B cell (primary cell): ENCODE data around the gene STEAP1B. TPM values are rescaled to one million over a fixed set of nuclear protein-coding genes. Genes with fewer than 3 reads are reported as not detected.

ENCODE experiments used
- ATAC-seq: fragments of 200-7000 bp; cut with Tn5 transposase; one replicate; pipeline ENCODE4 v1.10.0; 2021; ENCODE audit warnings: low read depth, mild to moderate bottlenecking, moderate number of reproducible peaks, moderate library complexity
- CTCF ChIA-PET: fragments of 350-600 bp; sonication (Branson Sonifier 250); formaldehyde crosslinking; loops from one replicate; lab custom pipeline; 2021; ENCODE audit warnings: antibody characterized with exemption, inconsistent platforms; lab: Charles Lee
- POLR2A ChIA-PET: fragments of 350-600 bp; sonication (Branson Sonifier 250); formaldehyde crosslinking; loops from one replicate; lab custom pipeline; 2021; ENCODE audit warnings: antibody characterized with exemption; lab: Charles Lee
- DNase-seq: peaks from one replicate; pipeline ENCODE4 v3.0.0; 2013
- H2AFZ ChIP-seq: 2 replicates; pipeline ENCODE4 v1.6.1; 2012; ENCODE audit warnings: mild to moderate bottlenecking, low read depth, low read length; ENCODE audit not compliant: insufficient read depth, poor library complexity, severe bottlenecking
- H3K27ac ChIP-seq, 2 donors: 1 replicate in 1 of 2; 2 replicates in 1 of 2; pipeline ENCODE4 v1.5.1; 2012 to 2013; ENCODE audit warnings: low read length in 2 of 2, mild to moderate bottlenecking in 2 of 2, moderate library complexity in 1 of 2
- H3K27me3 ChIP-seq, 4 experiments: fragments of 200-600 bp in 1 of 4; sonication (generic) in 1 of 4; replicated peaks in 1 of 4; 1 replicate in 2 of 4; 2 replicates in 2 of 4; pipeline versions ENCODE4 v1.6.1 to v1.7.0; 2013 to 2016; ENCODE audit warnings: low read length in 3 of 4, mild to moderate bottlenecking in 2 of 4, mixed read lengths in 1 of 4, moderate library complexity in 1 of 4; ENCODE audit not compliant: insufficient read depth in 4 of 4, control insufficient read depth in 3 of 4; ENCODE audit errors: control extremely low read depth in 1 of 4
- H3K36me3 ChIP-seq, 2 experiments: replicated peaks in 1 of 2; 1 replicate in 1 of 2; 2 replicates in 1 of 2; pipeline versions ENCODE4 v1.6.1 to v1.7.1; 2013; ENCODE audit warnings: low read length in 1 of 2; ENCODE audit not compliant: insufficient read depth in 2 of 2, control insufficient read depth in 1 of 2; ENCODE audit errors: control extremely low read depth in 1 of 2, extremely low read depth in 1 of 2
- H3K4me1 ChIP-seq, 2 donors: fragments of 200-600 bp in 1 of 2; sonication (generic) in 1 of 2; 1 replicate in 1 of 2; 2 replicates in 1 of 2; pipeline versions ENCODE4 v1.5.1 to v1.6.1; 2013 to 2017; ENCODE audit warnings: low read length in 2 of 2; ENCODE audit not compliant: control insufficient read depth in 2 of 2, insufficient read depth in 2 of 2
- H3K4me2 ChIP-seq: replicated peaks from 2 replicates; pipeline ENCODE3; 2012; ENCODE audit warnings: mild to moderate bottlenecking, low read depth, low read length; ENCODE audit not compliant: poor library complexity, severe bottlenecking
- H3K4me3 ChIP-seq, 5 experiments: fragments of 200-600 bp in 1 of 5; sonication (generic) in 1 of 5; 1 replicate in 3 of 5; 2 replicates in 2 of 5; pipeline versions ENCODE4 v1.5.1 to v1.7.0; 2011 to 2016; ENCODE audit warnings: low read length in 4 of 5, mild to moderate bottlenecking in 4 of 5, low read depth in 2 of 5, control low read depth in 1 of 5, moderate library complexity in 1 of 5; ENCODE audit not compliant: insufficient read depth in 1 of 5; ENCODE audit errors: control extremely low read depth in 1 of 5, extremely low read depth in 1 of 5
- H3K79me2 ChIP-seq: fragments of 200-600 bp; sonication (generic); one replicate; pipeline ENCODE4 v1.6.0; 2016; ENCODE audit warnings: low read length; ENCODE audit not compliant: control insufficient read depth, insufficient read depth
- H3K9ac ChIP-seq: fragments of 200-600 bp; sonication (generic); 2 replicates; pipeline ENCODE4 v1.6.1; 2017; ENCODE audit warnings: mild to moderate bottlenecking, low read length, moderate library complexity
- H3K9me3 ChIP-seq, 3 donors: one replicate each; pipeline versions ENCODE4 v1.6.1 to v1.7.1; 2013; ENCODE audit warnings: low read length in 2 of 3; ENCODE audit not compliant: control insufficient read depth in 2 of 3, insufficient read depth in 1 of 3; ENCODE audit errors: control extremely low read depth in 1 of 3
- H4K20me1 ChIP-seq: 2 replicates; pipeline ENCODE4 v1.6.0; 2012; ENCODE audit warnings: mild to moderate bottlenecking, low read length; ENCODE audit not compliant: insufficient read depth, control insufficient read depth, poor library complexity, severe bottlenecking
- H3K27ac Mint-ChIP-seq: one replicate; pipeline ENCODE4 v1.8.0; 2021; ENCODE audit warnings: mixed read lengths
- H3K27me3 Mint-ChIP-seq: one replicate; pipeline ENCODE4 v1.8.0; 2021; ENCODE audit warnings: mixed read lengths
- H3K4me1 Mint-ChIP-seq: one replicate; pipeline ENCODE4 v1.8.0; 2021; ENCODE audit warnings: mixed read lengths
- H3K4me3 Mint-ChIP-seq: one replicate; pipeline ENCODE4 v1.8.0; 2021; ENCODE audit warnings: mixed read lengths
- H3K9me3 Mint-ChIP-seq: one replicate; pipeline ENCODE4 v1.8.0; 2022; ENCODE audit warnings: mixed read lengths; ENCODE audit not compliant: insufficient read depth
- CTCF ChIP-seq: fragments of 200-600 bp; IDR thresholded peaks from one replicate; pipeline ENCODE4 v1.8.0; 2022; ENCODE audit warnings: antibody characterized with exemption, mild to moderate bottlenecking
- EZH2 ChIP-seq: IDR thresholded peaks from 2 replicates; pipeline ENCODE4 v1.6.1; 2012; ENCODE audit warnings: borderline replicate concordance, low read depth, mild to moderate bottlenecking, moderate library complexity, low read length; ENCODE audit not compliant: insufficient read depth, poor library complexity, severe bottlenecking
- WGBS: methylation state at CpG from one replicate; pipeline ENCODE4 v1.1.5; 2013; ENCODE audit warnings: missing lambda C conversion rate; ENCODE audit not compliant: insufficient coverage; 5-methylcytosine and 5-hydroxymethylcytosine counted together
- intact Hi-C: fragments of 100-400 bp; cut with micrococcal nuclease; formaldehyde crosslinking; loops from one replicate; pipeline ENCODE4 v1.10.0; 2022
- polyA plus RNA-seq: library from polyadenylated mRNA; depleted of rRNA; stranded (reverse); fragments of >200 nt; gene quantifications from 2 replicates; pipeline ENCODE4 v1.2.3, GENCODE V29; 2012
- total RNA-seq, 2 donors: library from RNA; stranded (reverse); fragments of 120-200 nt in 1 of 2; gene quantifications; 1 replicate in 1 of 2; 2 replicates in 1 of 2; pipeline versions ENCODE4 v1.2.3 to v1.2.4, GENCODE V29; 2013 to 2022

The STEAP1B gene
- total and polyA plus RNA-seq, 2 donors (not counting 1 experiment from before 2014, with no cell fraction given) = 8.8 to 24.7 TPM

GRCh38 chr7:22476824-22477223, 23.2 kb downstream of the STEAP1B start:
- intact Hi-C loops = no loop called here
- Histone ChIP-seq H3K27me3 (no peaks in the 10 kb centered on the region), H3K4me2 (no peak overlapping the region), H3K4me3 (no peak overlapping the region), H3K4me1 (peaks cover 9 to 11% of the 10 kb centered on the region in 2 donors), H3K79me2 (no peaks in the 10 kb centered on the region), H3K9me3 (no peaks in the 10 kb centered on the region), H3K27ac (no peak overlapping the region), H3K36me3 (no peaks in the 10 kb centered on the region), H3K9ac (no peak overlapping the region), H2AFZ (no peak overlapping the region), H4K20me1 (no peaks in the 10 kb centered on the region)
- DNase-seq = no peak
- CTCF ChIA-PET = no interaction called here
- peaks cover 8% of the 10 kb centered on the region for H3K4me1 Mint-ChIP-seq
- no peak for ATAC-seq
- H3K4me3 Mint-ChIP-seq = no peak overlapping the region
- H3K27ac Mint-ChIP-seq = no peak overlapping the region
- 87% methylated on average over 6 of the region's 6 CpGs for WGBS
- H3K9me3 Mint-ChIP-seq = no peaks in the 10 kb centered on the region
- TF ChIP-seq CTCF (no peak), EZH2 (no peak)
- POLR2A ChIA-PET = no interaction called here
- no peaks in the 10 kb centered on the region for H3K27me3 Mint-ChIP-seq

GRCh38 chr7:22474645-22475044, 25.3 kb downstream of the STEAP1B start:
- H3K27ac Mint-ChIP-seq = no peak overlapping the region
- CTCF ChIA-PET = interaction anchor here (0.9 to 1.9 kb wide), 4 partner anchors 21 to 369 kb away, joined by 3 to 10 read pairs (median 4); partner anchors contain the start of gene STEAP1B
- H4K20me1 ChIP-seq = no peaks in the 10 kb centered on the region
- H3K4me1 ChIP-seq = no peaks in the 10 kb centered on the region
- H3K4me3 ChIP-seq = no peak overlapping the region
- DNase-seq (no peak), ATAC-seq (no peak)
- H3K4me3 Mint-ChIP-seq = no peak overlapping the region
- intact Hi-C loops = no loop called here
- no peaks in the 10 kb centered on the region for H3K9me3 Mint-ChIP-seq
- WGBS = 100% methylated on average over 2 of the region's 2 CpGs
- no peaks in the 10 kb centered on the region for H3K4me1 Mint-ChIP-seq
- no peaks in the 10 kb centered on the region for H3K79me2 ChIP-seq
- POLR2A ChIA-PET = no interaction called here
- TF ChIP-seq EZH2 (no peak), CTCF (no peak)
- no peaks in the 10 kb centered on the region for H3K27me3 Mint-ChIP-seq
- H3K27ac ChIP-seq = no peak overlapping the region
- no peaks in the 10 kb centered on the region for H3K27me3 ChIP-seq
- H2AFZ ChIP-seq = no peak overlapping the region
- no peak overlapping the region for H3K9ac ChIP-seq
- no peak overlapping the region for H3K4me2 ChIP-seq
- no peaks in the 10 kb centered on the region for H3K9me3 ChIP-seq
- H3K36me3 ChIP-seq = no peaks in the 10 kb centered on the region
